Inferior parietal cortex (tissue), 1 donor: ENCODE results near the gene ARMH3.

ENCODE experiments used
- DNase-seq: peaks from one replicate; pipeline ENCODE4 v3.0.0-alpha.2; 2016; ENCODE audit errors: extremely low spot score

Gene ARMH3

GRCh38 chr10:101857802-101858476 lies 198.0 kb downstream of the ARMH3 start:
- DNase-seq, result no peak

DNA sequence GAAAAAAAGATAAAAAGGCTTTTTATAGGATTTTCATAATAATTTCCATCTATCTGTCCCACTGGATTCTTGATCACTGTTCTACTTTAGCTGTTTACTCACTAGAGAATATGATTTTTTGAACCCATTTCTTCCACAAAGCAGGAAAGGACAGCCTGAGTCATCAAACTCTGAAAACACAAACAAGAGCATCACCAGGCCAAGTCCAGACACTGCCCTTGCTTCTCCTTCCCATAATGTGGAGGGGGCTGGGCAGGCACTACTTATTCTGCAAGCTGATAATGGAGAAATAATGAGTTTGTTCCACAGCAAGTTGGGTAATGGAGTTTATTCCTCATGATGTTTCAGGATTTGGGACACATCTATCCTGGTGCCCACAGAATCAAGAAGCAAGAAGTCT lies 199.3 kb downstream of the ARMH3 start:
- no peak for DNase-seq

DNA sequence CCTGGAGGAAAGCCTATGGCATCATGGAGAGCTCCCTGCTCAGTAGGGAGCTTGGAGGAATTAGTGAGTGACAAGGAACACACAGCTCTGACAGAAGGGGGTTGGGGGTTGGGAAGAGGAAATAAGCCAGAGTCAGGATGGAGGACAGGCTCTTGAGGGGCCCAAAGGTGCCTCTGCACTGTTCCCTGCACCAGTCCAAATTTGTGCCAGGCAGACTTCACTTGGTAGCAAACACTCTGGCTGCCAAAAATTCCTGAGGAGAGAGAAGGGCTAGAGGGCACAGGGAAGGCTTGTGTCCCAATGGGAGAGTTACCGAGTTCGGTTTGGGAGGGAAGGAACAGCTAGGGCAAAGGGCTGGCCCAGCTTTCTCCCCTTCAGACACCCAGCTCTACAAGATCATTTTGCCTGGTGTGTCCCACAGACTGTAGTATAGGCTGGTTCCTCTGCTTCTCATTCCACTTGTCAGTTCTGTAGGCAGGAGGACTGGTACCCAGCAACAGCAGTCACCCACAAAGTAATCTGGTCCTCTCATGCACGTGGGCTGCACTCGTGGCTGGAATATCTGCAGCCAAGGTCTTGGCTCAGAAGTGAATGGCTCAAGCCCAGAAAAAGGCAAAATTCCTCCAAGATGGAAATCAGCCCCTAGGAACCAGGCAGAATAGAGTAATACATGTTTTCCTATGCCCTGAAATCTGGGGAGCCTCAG lies 204.4 kb downstream of the ARMH3 start:
- no peak for DNase-seq

- no peak for DNase-seq
Observed at GRCh38 chr10:101850749-101851148, 205.2 kb downstream of the ARMH3 start.

GRCh38 chr10:101848894-101849351 lies 207.1 kb downstream of the ARMH3 start:
- no peak for DNase-seq

- DNase-seq, result no peak
Observed at GRCh38 chr10:101848408-101848807, 207.6 kb downstream of the ARMH3 start.

GRCh38 chr10:101845893-101846292 lies 210.1 kb downstream of the ARMH3 start:
- no peak for DNase-seq

DNA sequence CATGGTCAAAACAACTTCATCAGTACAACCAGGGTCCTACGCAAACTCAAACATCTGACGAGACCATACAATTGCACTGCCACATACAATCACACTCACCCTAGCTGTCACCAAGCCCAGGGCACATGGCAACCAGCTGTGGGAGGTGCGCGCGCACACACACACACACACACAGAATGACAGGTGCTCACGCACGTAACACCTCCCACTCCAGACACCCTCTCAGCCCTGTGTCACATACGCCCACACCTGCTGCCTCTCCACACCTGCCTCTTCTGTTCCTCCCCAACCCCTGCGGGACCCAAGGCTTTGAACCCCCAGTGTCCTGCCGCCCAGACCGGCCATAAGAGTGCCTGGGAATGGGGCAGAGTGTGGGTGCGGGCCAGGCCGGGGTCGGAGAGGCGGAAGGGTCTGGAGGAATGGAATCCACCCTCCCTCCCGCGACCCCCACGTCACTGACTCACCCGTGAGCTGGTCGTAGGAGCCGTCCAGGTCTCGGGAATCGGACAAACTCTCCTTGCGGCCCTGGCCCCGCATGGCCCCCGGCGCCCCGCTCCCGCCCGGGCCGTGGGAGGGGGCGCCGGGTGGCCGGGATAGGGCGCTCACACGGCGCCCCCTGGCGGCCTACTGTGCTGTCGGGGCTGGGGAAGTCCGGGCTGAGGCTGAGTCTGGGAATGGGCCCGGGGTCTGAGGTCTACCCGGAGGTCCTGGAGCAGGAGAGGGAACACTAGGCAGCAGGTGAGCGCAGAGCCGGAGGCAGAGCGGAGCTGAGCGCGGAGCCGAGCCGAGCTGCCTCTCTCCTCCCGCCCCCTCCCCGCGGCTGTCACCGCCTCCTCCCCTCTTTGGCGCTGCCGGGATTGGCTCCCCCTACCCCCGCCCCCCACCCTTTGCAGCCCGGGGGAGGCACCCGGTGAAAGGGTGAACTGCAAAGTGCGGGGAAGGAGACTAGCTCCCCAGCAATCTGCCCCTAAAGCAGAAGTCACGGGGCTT lies 212.6 kb downstream of the ARMH3 start, which contains the start of gene KCNIP2:
KCNIP2 (minus strand) TSS at position 769 of the 990 bp plus-strand sequence; CDS start at position 537, 232 bp downstream.
- no peak for DNase-seq

- DNase-seq, result no peak
Observed at GRCh38 chr10:101841826-101842225, 214.1 kb downstream of the ARMH3 start.

- peak; percentile 85 for DNase-seq
Observed at GRCh38 chr10:101840741-101841453, 215.1 kb downstream of the ARMH3 start.

DNA sequence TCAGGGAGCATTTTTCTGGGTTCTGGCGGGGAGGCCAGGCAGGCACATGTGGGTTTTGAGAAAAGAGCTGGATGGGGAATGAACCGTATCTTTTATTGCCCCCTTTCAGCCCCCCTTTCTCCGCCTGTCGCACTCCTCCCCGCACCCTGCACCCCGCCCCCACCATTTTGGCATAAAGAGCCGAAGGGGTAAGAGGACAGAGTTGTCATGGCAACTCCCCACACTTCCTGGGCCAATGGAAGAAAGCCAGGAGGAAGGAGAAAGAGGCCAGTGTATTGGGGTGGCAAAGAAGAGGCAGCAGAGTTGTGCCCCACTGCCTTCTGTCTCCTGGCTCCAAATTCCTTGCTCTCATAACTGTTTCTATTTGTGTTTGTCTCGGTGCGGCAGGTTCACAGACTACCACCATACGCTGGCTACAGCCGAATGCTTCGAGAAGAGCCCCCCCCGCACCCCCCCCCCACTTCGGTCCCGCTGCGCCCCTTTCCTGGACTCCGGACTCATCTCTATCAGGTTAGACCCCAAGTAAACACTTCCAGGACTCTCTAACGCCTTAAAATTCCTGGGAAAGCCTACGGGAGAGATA lies 215.8 kb downstream of the ARMH3 start:
- no peak for DNase-seq

- no peak for DNase-seq
Observed at GRCh38 chr10:101839416-101840063, 216.4 kb downstream of the ARMH3 start.

GRCh38 chr10:101839002-101839401 lies 217.0 kb downstream of the ARMH3 start:
- no peak for DNase-seq

DNA sequence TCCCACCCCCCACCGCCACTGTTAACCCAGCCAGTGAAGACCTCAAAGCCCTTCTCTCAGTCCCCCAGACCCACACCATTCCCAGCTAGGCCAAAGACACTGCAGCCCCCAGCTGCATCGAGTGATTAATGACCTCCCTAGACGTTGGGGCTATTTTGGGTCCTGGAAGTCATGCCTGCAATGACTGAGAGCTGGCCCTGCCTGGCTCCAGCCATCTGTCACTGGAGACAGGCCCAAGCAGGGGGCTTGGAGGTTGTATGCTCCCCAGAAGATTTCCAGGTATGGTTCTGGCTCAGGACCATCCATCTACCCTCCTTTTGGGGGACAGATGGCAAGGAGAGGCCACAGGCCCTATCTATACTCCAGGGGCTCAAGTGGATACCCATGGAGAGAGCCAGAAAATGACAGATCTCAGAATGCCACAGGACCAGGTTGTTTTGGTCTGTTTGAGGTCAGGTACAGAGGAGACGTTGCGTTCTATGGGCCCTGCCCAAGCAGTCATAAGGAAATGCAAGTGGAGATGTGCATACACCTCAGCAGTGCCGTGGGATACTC lies 217.5 kb downstream of the ARMH3 start:
- DNase-seq, result no peak

DNA sequence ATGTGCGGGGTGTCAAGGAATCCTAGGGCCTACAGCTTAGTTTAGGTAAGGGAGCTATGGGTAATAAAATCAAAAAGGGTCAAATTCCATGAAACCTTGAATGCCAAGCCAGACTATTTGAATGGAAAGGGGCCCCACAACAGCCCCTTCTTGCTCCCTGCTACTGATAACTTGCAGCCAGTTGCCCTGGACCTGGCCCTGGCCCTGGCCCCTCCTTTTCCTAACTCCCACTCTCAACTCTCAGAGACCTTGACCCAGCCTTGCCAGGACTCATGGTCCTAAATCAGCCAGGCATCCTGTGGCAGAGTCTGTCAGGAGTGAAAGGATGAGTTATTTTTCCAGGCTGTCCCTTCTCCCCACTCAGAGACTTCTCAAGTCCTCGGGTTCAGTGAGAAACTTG lies 218.2 kb downstream of the ARMH3 start:
- no peak for DNase-seq

DNA sequence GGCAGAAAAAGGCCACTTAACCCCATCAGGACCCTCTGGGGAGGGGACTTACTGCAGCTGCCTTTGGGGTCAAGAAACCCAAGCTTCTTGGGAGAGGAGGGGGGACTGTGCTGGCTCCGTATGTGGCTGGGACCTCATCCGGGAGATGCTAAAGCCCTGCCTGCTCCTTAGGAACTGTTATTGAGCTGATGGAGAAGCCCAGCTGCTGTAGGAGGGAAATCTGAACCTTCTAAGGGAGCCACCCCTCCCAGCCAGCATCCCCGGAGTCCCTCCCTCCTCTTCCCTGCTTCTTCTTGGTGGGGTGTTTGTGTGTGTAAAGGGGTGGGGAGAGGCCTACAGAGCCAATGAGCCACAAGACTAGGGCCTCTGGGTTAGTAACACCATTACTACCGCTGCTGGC lies 220.6 kb downstream of the ARMH3 start:
- no peak for DNase-seq

DNA sequence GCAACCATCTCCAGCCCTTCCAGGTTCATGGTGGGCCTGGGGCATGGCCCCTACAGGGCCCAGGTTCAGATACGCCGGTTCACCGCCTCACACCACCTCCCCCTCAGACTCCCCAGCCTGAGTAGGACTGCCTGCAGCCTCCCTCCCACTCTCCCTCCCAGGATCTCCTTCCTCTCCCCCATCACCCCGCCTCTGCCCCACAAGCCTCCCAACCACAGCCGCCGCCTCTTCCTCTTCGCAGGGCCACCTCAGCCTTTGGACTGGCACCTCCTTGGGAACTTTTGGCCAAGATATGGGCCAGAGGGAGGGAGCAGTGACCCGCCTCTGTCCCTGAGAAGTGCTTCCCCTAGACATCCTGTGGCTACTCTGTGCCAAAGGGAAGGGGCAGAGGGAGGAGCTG lies 221.6 kb downstream of the ARMH3 start:
- no peak for DNase-seq

DNA sequence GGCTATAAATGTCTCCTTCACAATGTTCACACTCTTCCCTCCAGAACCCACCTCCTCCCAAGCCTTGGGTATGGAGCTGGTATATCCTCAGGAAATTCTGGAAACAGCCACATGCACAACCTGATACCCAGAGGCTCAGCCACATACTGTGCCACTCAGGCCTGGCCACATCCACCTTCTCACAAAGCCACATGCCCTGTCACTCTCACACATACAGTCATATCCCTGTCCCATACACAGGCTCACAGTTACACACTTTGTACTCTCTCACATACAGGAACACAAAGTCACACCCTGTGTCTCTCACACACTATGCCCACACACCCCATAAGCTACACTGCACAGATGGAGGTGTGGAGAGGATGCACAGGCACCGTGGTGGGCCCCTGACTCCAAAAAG lies 222.5 kb downstream of the ARMH3 start:
- no peak for DNase-seq

DNA sequence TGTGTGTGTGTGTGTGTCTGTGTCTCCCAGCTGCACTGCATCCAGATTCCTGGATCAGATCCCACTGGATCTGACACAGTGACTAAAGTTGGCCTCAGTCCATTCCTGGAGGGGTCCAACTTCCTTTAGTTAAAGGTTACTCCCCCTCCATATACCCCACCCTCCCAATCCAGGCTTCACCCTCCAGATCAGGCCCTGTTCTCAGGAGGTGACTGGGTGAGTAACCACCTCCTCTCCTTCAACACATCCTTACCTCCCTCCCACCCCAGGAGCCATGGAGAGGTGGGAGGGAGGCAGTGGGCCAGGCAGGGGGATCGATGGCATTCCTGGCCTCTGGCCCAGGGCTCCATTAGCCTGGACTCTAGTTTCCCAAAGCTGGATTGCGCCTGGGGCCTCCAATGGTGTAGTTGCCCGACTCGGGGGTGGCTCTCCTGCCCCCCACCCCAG lies 223.6 kb downstream of the ARMH3 start:
- no peak for DNase-seq

- no peak for DNase-seq
Observed at GRCh38 chr10:101831169-101831811, 224.7 kb downstream of the ARMH3 start.
